GM10266 (cell line): Measurements from ENCODE around the gene CHIA.
"Not testable (repeated sequence)": the region's sequence is repeated elsewhere in the genome, so short reads cannot be mapped to it uniquely, and the experiment has no call there.

Experiments used
- DNase-seq: peaks from one replicate; pipeline ENCODE4 v3.0.0; 2012; ENCODE audit errors: extremely low spot score
- TF ChIP-seq, protein P1 (sequence below): IDR thresholded peaks from 2 replicates; pipeline ENCODE4 v1.5.1; 2012; ENCODE audit warnings: mild to moderate bottlenecking, low read depth; ENCODE audit not compliant: control insufficient read depth, insufficient read depth; ENCODE audit errors: missing control alignments

The CHIA gene

GRCh38 chr1:111347026-111347425, 56.4 kb downstream of the CHIA start:
- no peak for DNase-seq
- TF ChIP-seq, protein P1, sequence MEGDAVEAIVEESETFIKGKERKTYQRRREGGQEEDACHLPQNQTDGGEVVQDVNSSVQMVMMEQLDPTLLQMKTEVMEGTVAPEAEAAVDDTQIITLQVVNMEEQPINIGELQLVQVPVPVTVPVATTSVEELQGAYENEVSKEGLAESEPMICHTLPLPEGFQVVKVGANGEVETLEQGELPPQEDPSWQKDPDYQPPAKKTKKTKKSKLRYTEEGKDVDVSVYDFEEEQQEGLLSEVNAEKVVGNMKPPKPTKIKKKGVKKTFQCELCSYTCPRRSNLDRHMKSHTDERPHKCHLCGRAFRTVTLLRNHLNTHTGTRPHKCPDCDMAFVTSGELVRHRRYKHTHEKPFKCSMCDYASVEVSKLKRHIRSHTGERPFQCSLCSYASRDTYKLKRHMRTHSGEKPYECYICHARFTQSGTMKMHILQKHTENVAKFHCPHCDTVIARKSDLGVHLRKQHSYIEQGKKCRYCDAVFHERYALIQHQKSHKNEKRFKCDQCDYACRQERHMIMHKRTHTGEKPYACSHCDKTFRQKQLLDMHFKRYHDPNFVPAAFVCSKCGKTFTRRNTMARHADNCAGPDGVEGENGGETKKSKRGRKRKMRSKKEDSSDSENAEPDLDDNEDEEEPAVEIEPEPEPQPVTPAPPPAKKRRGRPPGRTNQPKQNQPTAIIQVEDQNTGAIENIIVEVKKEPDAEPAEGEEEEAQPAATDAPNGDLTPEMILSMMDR, result no peak

- TF ChIP-seq, protein P1, result no peak
- no peak for DNase-seq
Measured at GRCh38 chr1:111351700-111352099, 61.0 kb downstream of the CHIA start.

DNA sequence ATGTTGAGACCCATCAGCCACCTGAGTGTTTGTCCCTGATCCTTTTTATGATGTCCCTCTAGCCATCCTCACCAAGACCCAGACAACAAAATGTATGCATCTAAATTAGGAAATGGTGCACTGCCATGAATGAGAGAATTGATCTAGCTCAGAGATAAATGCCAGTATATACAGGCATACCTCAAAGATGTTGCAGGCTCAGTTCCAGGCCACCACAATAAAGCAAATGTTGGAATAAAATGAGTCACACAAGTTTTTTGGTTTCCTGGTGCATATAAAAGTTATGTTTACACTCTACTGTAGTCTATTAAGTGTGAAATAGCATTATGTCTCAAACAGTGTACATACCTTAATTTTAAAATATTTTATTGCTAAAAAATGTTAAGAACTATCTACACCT, 63.9 kb downstream of the CHIA start:
- TF ChIP-seq, protein P1, result no peak
- DNase-seq, result no peak

- DNase-seq, result no peak
- TF ChIP-seq, protein P1, result no peak
Measured at GRCh38 chr1:111358964-111359363, 68.3 kb downstream of the CHIA start.

- TF ChIP-seq, protein P1, result no peak
- no peak for DNase-seq
Measured at GRCh38 chr1:111359376-111359775, 68.7 kb downstream of the CHIA start.

- not testable (repeated sequence) for DNase-seq
Measured at GRCh38 chr1:111360257-111360656, 69.6 kb downstream of the CHIA start.

DNA sequence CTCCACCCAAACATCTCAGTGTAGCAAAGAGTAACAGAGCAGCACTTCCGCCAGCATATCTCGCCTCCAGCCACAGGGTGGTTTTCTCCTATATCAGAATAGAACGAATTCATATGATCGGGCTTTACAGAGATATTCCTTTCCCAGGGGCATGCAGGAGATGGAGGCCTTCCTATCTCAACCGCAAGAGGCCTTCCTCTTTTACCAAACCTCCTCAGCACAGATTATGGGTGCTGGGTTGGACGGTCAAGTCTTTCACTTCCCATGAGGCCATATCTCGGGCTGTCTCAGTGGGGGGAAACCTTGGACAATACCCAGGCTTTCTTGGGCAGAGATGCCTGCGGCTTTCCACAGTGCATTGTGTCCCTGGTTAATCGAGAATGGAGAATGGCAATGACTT, 71.1 kb downstream of the CHIA start:
- no peak for DNase-seq
- TF ChIP-seq, protein P1, result no peak

DNA sequence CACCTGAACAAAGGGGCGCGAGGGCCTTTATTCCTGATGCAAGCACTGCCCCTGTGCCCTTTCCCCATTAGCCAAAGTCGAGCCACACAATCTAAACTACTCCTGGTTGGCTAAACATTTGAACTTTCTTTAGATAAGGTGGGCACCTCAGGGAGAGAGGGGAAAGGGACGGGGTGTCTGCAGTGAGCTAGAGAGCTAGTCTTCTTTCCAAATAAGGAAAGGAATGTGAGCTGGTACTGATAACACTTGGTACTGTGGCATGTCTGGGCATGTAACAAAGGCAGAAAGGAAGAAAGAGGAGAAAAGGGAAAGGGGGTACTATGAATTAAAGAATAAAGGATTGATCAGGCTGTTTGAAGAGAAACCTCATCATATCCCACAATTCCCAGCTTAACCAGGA, 74.0 kb downstream of the CHIA start:
- DNase-seq, result no peak
- TF ChIP-seq, protein P1, result no peak
